CD4-positive, CD25-positive, alpha-beta regulatory T cell (primary cell): ENCODE results near the gene TMC7. TPM values are rescaled to one million over a fixed set of nuclear protein-coding genes. Genes with fewer than 3 reads are reported as not detected.

Experiments used
- ATAC-seq, 2 donors: fragments of 150-1000 bp; cut with Tn5 transposase; one replicate each; pipeline ENCODE4 v1.10.0; 2021; ENCODE audit warnings: low read depth in 2 of 2, moderate number of reproducible peaks in 2 of 2, moderate library complexity in 1 of 2
- DNase-seq, 3 donors: peaks; one replicate each; pipeline versions ENCODE4 v3.0.0 to v3.0.0-alpha.2; 2012 to 2022; ENCODE audit warnings: mixed read lengths in 1 of 3
- H3K27ac ChIP-seq: one replicate; pipeline ENCODE4 v1.7.0; 2013; ENCODE audit warnings: mild to moderate bottlenecking, low read length; ENCODE audit not compliant: insufficient read depth, poor library complexity, severe bottlenecking
- H3K27me3 ChIP-seq: one replicate; pipeline ENCODE4 v1.7.0; 2013; ENCODE audit warnings: low read length; ENCODE audit not compliant: control insufficient read depth, insufficient read depth
- H3K36me3 ChIP-seq: one replicate; pipeline ENCODE4 v1.7.0; 2013; ENCODE audit warnings: mild to moderate bottlenecking, low read length, moderate library complexity; ENCODE audit not compliant: control insufficient read depth, insufficient read depth
- H3K4me1 ChIP-seq: 2 replicates; pipeline ENCODE4 v1.7.0; 2013; ENCODE audit warnings: mild to moderate bottlenecking, low read length; ENCODE audit not compliant: insufficient read depth, control insufficient read depth, poor library complexity, severe bottlenecking
- H3K4me3 ChIP-seq: one replicate; pipeline ENCODE4 v1.7.0; 2013; ENCODE audit warnings: low read depth, mild to moderate bottlenecking, low read length, moderate library complexity
- H3K9me3 ChIP-seq, 2 experiments: 1 replicate in 1 of 2; 2 replicates in 1 of 2; pipeline ENCODE4 v1.7.0; 2013; ENCODE audit warnings: low read length in 2 of 2, mild to moderate bottlenecking in 1 of 2, moderate library complexity in 1 of 2; ENCODE audit not compliant: control insufficient read depth in 2 of 2
- H3K27ac Mint-ChIP-seq, 3 donors: one replicate each; pipeline ENCODE4 v1.8.0; 2020 to 2022; ENCODE audit warnings: mild to moderate bottlenecking in 3 of 3, mixed read lengths in 3 of 3, moderate library complexity in 2 of 3
- H3K27me3 Mint-ChIP-seq: one replicate; pipeline ENCODE4 v1.8.0; 2022; ENCODE audit warnings: mild to moderate bottlenecking, mixed read lengths
- H3K36me3 Mint-ChIP-seq: one replicate; pipeline ENCODE4 v1.8.0; 2020; ENCODE audit warnings: mixed read lengths
- H3K4me1 Mint-ChIP-seq, 4 donors: one replicate each; pipeline ENCODE4 v1.8.0; 2020 to 2022; ENCODE audit warnings: mixed read lengths in 4 of 4, mild to moderate bottlenecking in 1 of 4
- H3K4me3 Mint-ChIP-seq, 4 donors: one replicate each; pipeline ENCODE4 v1.8.0; 2020 to 2022; ENCODE audit warnings: mild to moderate bottlenecking in 4 of 4, mixed read lengths in 4 of 4, moderate library complexity in 3 of 4
- H3K9me3 Mint-ChIP-seq, 7 donors: one replicate each; pipeline ENCODE4 v1.8.0; 2020 to 2022; ENCODE audit warnings: mixed read lengths in 7 of 7, mild to moderate bottlenecking in 3 of 7, moderate library complexity in 2 of 7
- polyA plus RNA-seq, 4 donors: library from polyadenylated mRNA; unstranded; fragments of 300-500 nt; fragmentation: Illumina TruSeq; gene quantifications; one replicate each; pipeline ENCODE4 v1.2.3, GENCODE V29; 2021
- total RNA-seq: library from RNA; stranded (reverse); gene quantifications from one replicate; pipeline ENCODE4 v1.2.3, GENCODE V29; 2022

The TMC7 gene
- total and polyA plus RNA-seq, 5 donors from 2014 or later = 0.10 TPM; not detected in 4

DNA sequence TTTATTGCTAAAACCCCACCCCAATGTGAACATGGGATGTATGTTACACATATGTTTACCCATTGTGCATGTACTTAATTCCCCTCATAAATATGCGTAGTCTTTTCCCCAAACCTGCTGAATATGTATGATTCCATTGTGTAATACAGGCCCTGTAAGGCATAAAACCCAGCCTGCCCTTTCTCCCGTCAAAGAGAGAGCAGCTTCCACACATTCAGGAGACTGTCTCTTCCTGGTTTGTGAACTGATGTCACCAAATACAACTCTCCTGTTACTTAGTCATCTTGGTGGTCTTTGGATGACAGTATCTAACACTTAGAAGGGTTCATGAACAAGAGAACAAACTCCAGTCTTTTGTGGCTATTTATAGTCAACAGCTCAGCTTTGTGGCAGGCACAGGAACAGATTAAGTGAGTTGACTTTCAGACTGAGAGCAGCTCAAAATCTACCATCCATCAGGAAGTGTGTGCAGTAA lies 24.7 kb upstream of the TMC7 start:
- no peak for DNase-seq
- H3K36me3 ChIP-seq = no peaks in the 10 kb centered on the region
- Mint-ChIP-seq H3K36me3 (no peaks in the 10 kb centered on the region), H3K27me3 (peaks cover 8% of the 10 kb centered on the region), H3K4me3 (no peak overlapping the region), H3K9me3 (peaks cover 0 to 1% (median 0%) of the 10 kb centered on the region in 7 donors), H3K27ac (no peak overlapping the region), H3K4me1 (peaks cover 0 to 20% (median 9%) of the 10 kb centered on the region in 4 donors)
- no peak overlapping the region for H3K27ac ChIP-seq
- H3K4me3 ChIP-seq = no peak overlapping the region
- H3K4me1 ChIP-seq = no peaks in the 10 kb centered on the region
- H3K9me3 ChIP-seq = no peaks in the 10 kb centered on the region
- H3K27me3 ChIP-seq = no peaks in the 10 kb centered on the region
- no peak for ATAC-seq

DNA sequence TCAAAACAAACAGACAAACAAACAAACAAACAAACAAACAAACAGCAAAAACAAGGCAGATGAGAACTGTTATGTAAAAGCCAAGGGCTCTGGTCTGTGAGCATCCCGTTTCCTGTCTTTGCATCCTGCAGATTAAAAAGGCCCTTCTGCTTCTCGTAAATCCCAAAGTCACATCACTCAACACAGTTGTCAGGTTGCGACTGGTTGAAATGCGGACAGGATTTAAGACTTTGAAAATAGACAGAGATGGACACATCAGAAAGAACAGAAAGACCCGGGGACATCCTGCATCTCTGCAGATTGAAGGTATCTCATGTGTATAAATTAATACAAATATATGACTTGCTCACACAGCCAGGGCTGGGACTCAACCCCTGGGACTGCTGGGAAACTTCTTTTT lies 18.2 kb upstream of the TMC7 start:
- DNase-seq (no peak), ATAC-seq (no peak)
- H3K4me3 Mint-ChIP-seq = no peak overlapping the region
- Histone ChIP-seq H3K9me3 (no peaks in the 10 kb centered on the region), H3K36me3 (no peaks in the 10 kb centered on the region), H3K4me1 (peaks cover 4% of the 10 kb centered on the region), H3K4me3 (no peak overlapping the region), H3K27ac (no peak overlapping the region), H3K27me3 (no peaks in the 10 kb centered on the region)
- H3K27ac Mint-ChIP-seq = no peak overlapping the region
- peaks cover 0 to 5% (median under 1%) of the 10 kb centered on the region in 4 donors for H3K4me1 Mint-ChIP-seq
- H3K27me3 Mint-ChIP-seq = peaks cover 4% of the 10 kb centered on the region
- peaks cover 0 to 1% (median 0%) of the 10 kb centered on the region in 7 donors for H3K9me3 Mint-ChIP-seq
- no peaks in the 10 kb centered on the region for H3K36me3 Mint-ChIP-seq

DNA sequence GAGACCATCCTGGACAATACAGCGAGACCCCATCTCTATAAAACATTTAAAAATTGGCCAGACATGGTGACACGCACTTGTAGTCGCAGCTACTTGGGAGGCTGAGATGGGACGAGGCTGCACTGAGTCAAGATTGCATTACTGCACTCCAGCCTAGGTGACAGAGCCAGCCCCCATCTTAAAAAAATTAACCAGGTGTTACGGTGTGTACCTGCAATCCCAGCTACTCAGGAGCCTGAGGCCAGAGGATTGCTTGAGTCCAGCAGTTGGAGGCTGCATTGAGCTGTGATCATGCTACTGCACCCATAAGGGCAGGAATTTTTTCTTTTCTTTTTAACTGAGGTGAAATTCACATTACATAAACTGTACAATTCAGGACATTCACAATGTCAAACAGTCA lies 16.9 kb upstream of the TMC7 start:
- Histone ChIP-seq H3K27ac (no peak overlapping the region), H3K9me3 (no peaks in the 10 kb centered on the region), H3K4me1 (peaks cover 4% of the 10 kb centered on the region), H3K4me3 (no peak overlapping the region), H3K36me3 (no peaks in the 10 kb centered on the region), H3K27me3 (peaks cover 3% of the 10 kb centered on the region)
- Mint-ChIP-seq H3K27me3 (peaks cover 4% of the 10 kb centered on the region), H3K36me3 (no peaks in the 10 kb centered on the region), H3K27ac (no peak overlapping the region), H3K9me3 (no peaks in the 10 kb centered on the region), H3K4me3 (no peak overlapping the region), H3K4me1 (peaks cover 0 to 5% (median under 1%) of the 10 kb centered on the region in 4 donors)
- ATAC-seq (no peak), DNase-seq (no peak)

DNA sequence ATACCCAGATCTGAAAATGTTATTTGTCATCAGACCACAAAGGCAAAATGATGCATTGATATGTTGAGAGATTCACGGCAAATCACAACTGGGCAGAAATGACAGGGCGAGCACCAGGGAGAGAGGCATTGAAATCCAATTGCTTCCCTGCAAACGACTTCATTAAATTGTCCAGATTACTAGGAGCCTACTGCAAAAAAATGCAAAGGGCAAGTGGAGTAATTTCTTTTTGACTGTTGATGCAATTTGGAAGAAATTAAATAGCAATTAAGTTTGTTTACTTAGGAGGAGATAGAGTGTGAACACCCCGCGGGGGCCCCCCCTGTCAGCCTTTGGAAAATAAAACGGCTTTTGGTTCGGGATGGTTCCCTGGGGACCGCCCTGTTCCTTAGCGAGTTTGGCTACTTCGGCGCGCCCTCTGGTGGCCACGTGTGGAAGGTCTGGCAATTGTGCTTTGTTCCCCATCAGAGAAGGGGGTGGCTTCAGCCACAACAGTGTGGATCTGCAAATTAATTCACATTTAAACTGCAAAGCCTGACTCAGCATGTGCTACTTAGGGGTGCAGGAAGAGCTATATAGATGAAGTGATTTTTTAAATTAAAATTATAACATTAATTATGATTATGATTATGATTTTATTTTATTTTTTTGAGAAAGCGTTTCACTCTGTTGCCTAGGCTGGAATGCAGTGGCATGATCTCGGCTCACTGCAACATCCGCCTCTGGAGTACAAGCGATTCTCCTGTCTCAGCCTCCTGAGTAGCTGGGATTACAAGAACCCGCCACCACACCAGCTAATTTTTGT lies 14.5 kb upstream of the TMC7 start:
- Histone ChIP-seq H3K36me3 (no peaks in the 10 kb centered on the region), H3K4me3 (peak overlapping the region; percentile 49), H3K9me3 (no peaks in the 10 kb centered on the region), H3K27ac (no peak overlapping the region), H3K27me3 (peaks cover 3% of the 10 kb centered on the region), H3K4me1 (peaks cover 4% of the 10 kb centered on the region)
- Mint-ChIP-seq H3K36me3 (no peaks in the 10 kb centered on the region), H3K9me3 (no peaks in the 10 kb centered on the region), H3K27me3 (no peaks in the 10 kb centered on the region), H3K4me1 (peaks cover 0 to 5% (median under 1%) of the 10 kb centered on the region in 4 donors), H3K27ac (no peak overlapping the region), H3K4me3 (peak overlapping the region in 1 of 4 donors; percentile 45)
- ATAC-seq (peak; percentile 81 to 83), DNase-seq (peak; percentile 61 to 71 (median 61))

DNA sequence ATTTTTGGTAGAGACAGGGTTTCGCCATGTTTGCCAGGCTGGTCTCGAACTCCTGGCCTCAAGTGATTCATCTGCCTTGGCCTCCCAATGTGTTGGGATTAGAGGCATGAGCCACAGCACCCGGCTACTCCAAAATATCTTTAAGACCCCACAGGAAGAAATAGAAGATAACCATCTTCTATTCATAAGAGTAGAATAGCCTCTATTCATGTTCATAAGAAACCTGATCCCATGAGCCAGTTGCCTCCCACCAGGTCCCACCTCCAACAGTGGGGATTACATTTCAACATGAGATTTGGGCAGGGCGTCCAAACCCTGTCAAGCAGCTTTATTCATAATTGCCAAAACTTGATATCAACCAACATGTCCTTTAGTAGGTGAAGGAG lies 13.9 kb upstream of the TMC7 start:
- no peaks in the 10 kb centered on the region for H3K27me3 Mint-ChIP-seq
- H3K9me3 Mint-ChIP-seq = no peaks in the 10 kb centered on the region
- H3K36me3 ChIP-seq = no peaks in the 10 kb centered on the region
- no peak for DNase-seq
- H3K27me3 ChIP-seq = peaks cover 3% of the 10 kb centered on the region
- no peak overlapping the region for H3K4me3 Mint-ChIP-seq
- H3K4me3 ChIP-seq = no peak overlapping the region
- H3K27ac ChIP-seq = no peak overlapping the region
- ATAC-seq = no peak
- H3K4me1 Mint-ChIP-seq = peaks cover 0 to 5% (median under 1%) of the 10 kb centered on the region in 4 donors
- H3K4me1 ChIP-seq = peaks cover 4% of the 10 kb centered on the region
- H3K9me3 ChIP-seq = no peaks in the 10 kb centered on the region
- no peaks in the 10 kb centered on the region for H3K36me3 Mint-ChIP-seq
- no peak overlapping the region for H3K27ac Mint-ChIP-seq

DNA sequence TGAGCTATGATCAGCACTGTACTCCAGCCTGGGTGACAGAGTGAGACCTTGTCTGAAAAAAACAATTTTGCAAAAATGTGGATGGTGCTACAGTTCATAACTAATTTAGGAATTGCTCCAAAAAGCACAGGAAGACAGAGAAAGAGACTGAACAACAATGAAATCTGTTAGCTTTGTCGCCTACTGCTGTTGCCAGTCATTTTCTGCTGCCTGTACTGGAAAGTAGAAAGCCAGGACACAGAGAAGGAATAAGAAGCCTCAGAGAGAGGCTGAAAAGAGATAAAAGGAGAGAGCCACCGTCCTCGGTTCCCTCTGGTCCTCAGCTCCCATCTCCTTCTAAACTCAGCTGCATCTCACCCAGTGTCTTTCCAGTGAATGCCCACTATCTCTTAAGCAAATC lies 8.6 kb upstream of the TMC7 start:
- Mint-ChIP-seq H3K4me1 (no peaks in the 10 kb centered on the region), H3K36me3 (no peaks in the 10 kb centered on the region), H3K4me3 (no peak overlapping the region), H3K27ac (peak overlapping the region in 1 of 3 donors; percentile 31), H3K27me3 (peaks cover 20% of the 10 kb centered on the region), H3K9me3 (no peaks in the 10 kb centered on the region)
- H3K4me3 ChIP-seq = no peak overlapping the region
- H3K27me3 ChIP-seq = peaks cover 7% of the 10 kb centered on the region
- no peaks in the 10 kb centered on the region for H3K9me3 ChIP-seq
- DNase-seq (no peak), ATAC-seq (no peak)
- H3K27ac ChIP-seq = no peak overlapping the region
- H3K36me3 ChIP-seq = no peaks in the 10 kb centered on the region
- no peaks in the 10 kb centered on the region for H3K4me1 ChIP-seq

DNA sequence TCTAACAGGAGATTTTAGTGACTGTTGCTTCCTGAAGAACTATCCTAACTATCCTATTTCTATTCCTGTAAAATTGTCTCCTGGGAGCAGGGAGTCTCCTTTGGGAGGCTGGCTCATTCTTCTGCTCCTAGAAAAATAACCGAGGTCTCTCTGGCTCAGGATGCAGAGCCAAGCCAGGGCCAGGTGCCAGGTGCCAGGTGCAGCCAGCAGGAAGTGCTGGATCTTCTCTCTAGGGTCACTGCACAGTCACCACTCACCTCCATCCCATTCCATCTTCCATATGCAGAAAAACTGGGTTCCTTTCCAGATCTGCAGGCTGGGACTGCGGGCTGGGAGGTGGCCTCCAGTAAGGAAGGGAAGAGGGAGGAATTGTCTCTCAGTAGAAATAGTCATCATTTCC lies 3.8 kb upstream of the TMC7 start:
- Mint-ChIP-seq H3K9me3 (peaks cover 0 to 3% (median 0%) of the 10 kb centered on the region in 7 donors), H3K4me3 (no peak overlapping the region), H3K27ac (no peak overlapping the region), H3K27me3 (peaks cover 62% of the 10 kb centered on the region), H3K4me1 (peaks cover 0 to 6% (median 3%) of the 10 kb centered on the region in 4 donors), H3K36me3 (no peaks in the 10 kb centered on the region)
- no peak overlapping the region for H3K27ac ChIP-seq
- H3K36me3 ChIP-seq = no peaks in the 10 kb centered on the region
- H3K27me3 ChIP-seq = peaks cover 9% of the 10 kb centered on the region
- no peak overlapping the region for H3K4me3 ChIP-seq
- H3K9me3 ChIP-seq = no peaks in the 10 kb centered on the region
- H3K4me1 ChIP-seq = no peaks in the 10 kb centered on the region
- DNase-seq = no peak
- no peak for ATAC-seq
